GM12878 (cell line): ENCODE measurements around the gene NEK8.

ENCODE experiments used
- MYB ChIP-seq: fragments of 150-350 bp; IDR thresholded peaks from 2 replicates; pipeline ENCODE4 v1.6.1; 2014; ENCODE audit warnings: mild to moderate bottlenecking, low read depth, low read length, borderline replicate concordance
- POLR2A ChIP-seq: IDR thresholded peaks from 2 replicates; pipeline ENCODE4 v1.6.1; 2011; ENCODE audit warnings: low read depth, mild to moderate bottlenecking, low read length
- POLR2AphosphoS5 ChIP-seq: IDR thresholded peaks from 2 replicates; pipeline ENCODE4 v1.6.1; 2011; ENCODE audit warnings: mild to moderate bottlenecking, low read length, inconsistent platforms
- TBL1XR1 ChIP-seq: IDR thresholded peaks from 2 replicates; pipeline ENCODE4 v1.6.1; 2012; ENCODE audit warnings: low read depth, low read length, improper control_type of control experiment
- TF ChIP-seq, protein P1 (sequence below), 3 experiments: IDR thresholded peaks in 2 of 3; conservative IDR thresholded peaks in 1 of 3; 2 replicates each; pipeline ENCODE4 v1.5.1; 2011; ENCODE audit warnings: low read depth in 3 of 3, low read length in 3 of 3, mild to moderate bottlenecking in 3 of 3, control low read depth in 2 of 3, moderate library complexity in 2 of 3, inconsistent platforms in 1 of 3, mixed read lengths in 1 of 3; ENCODE audit not compliant: control insufficient read depth in 2 of 3, insufficient read depth in 1 of 3; ENCODE audit errors: extremely low read depth in 1 of 3

DNA sequence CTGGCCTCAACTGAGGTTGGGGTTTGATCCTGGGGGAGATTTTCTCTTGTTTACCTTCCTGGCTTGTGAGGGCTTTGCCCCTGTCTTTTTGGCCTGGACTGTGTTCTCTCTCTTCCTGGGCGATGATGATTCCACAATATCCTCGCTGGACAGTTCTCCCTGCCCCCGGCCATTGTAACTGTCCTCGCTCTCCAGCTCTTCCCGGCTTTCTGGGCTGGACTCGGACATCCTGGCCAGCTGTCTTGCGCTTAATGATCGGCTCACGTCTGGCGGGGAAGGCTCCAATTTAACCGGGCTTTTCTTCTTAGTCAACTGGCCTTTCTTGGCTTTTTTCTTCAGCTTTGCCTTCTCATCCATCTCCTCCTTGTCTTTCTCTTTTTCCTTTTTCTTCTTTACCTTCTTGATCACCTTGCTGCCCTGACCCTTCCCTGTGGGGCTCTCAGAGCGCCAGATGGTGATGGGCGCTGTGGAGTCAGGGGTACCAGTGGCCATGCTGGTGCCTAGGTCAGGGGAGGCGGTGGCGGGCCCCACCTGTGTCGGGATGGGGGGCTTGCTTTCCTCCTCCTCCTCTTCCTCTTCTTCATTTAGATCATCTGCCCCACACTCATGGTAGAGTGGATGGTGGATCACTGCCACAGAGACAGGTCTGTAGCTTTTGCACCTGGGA is 24.9 kb upstream of the NEK8 start:
- TF ChIP-seq MYB (no peak), POLR2AphosphoS5 (no peak), TBL1XR1 (no peak), POLR2A (no peak)
- TF ChIP-seq, protein P1, sequence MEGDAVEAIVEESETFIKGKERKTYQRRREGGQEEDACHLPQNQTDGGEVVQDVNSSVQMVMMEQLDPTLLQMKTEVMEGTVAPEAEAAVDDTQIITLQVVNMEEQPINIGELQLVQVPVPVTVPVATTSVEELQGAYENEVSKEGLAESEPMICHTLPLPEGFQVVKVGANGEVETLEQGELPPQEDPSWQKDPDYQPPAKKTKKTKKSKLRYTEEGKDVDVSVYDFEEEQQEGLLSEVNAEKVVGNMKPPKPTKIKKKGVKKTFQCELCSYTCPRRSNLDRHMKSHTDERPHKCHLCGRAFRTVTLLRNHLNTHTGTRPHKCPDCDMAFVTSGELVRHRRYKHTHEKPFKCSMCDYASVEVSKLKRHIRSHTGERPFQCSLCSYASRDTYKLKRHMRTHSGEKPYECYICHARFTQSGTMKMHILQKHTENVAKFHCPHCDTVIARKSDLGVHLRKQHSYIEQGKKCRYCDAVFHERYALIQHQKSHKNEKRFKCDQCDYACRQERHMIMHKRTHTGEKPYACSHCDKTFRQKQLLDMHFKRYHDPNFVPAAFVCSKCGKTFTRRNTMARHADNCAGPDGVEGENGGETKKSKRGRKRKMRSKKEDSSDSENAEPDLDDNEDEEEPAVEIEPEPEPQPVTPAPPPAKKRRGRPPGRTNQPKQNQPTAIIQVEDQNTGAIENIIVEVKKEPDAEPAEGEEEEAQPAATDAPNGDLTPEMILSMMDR (IDR thresholded peaks at IDR 0.05 in 2 of 3, conservative IDR thresholded peaks at IDR 0.05 in 1 of 3; ENCODE audit: control insufficient read depth in 2 of 3, extremely low read depth in 1 of 3, insufficient read depth in 1 of 3, low read depth in 3 of 3, low read length in 3 of 3) = no peak
